ENCODE results near the gene TSC22D1. TPM values are rescaled to one million over a fixed set of nuclear protein-coding genes. Genes with fewer than 3 reads are reported as not detected.

TSC22D1 gene
- polyA plus RNA-seq, 1 donor from 2014 or later, result 4.0 TPM

DNA sequence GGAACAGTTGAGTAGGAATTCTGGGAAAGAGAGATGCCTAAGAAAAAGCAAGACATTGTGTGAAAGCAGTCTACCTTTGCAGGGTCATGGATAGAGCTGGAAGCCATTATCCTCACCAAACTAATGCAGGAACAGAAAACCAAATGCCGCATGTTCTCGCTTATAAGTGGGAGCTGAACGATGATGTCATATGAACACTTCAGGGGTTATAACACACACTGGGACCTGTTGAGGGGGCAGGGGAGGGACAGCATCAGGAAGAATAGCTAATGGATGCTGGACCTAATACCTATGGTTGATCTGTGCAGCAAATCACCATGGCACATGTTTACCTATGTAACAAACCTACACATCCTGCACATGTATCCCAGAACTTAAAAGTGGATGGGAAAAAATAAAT is 69.9 kb downstream of the TSC22D1 start:
- H3K9me3 Mint-ChIP-seq, result no peaks in the 10 kb centered on the region
- peaks cover 2% of the 10 kb centered on the region for H3K36me3 Mint-ChIP-seq
- no peak overlapping the region for H3K27ac Mint-ChIP-seq
- H3K27me3 Mint-ChIP-seq, result no peaks in the 10 kb centered on the region
- H3K4me1 Mint-ChIP-seq, result no peaks in the 10 kb centered on the region
- H3K4me3 Mint-ChIP-seq, result no peak overlapping the region

DNA sequence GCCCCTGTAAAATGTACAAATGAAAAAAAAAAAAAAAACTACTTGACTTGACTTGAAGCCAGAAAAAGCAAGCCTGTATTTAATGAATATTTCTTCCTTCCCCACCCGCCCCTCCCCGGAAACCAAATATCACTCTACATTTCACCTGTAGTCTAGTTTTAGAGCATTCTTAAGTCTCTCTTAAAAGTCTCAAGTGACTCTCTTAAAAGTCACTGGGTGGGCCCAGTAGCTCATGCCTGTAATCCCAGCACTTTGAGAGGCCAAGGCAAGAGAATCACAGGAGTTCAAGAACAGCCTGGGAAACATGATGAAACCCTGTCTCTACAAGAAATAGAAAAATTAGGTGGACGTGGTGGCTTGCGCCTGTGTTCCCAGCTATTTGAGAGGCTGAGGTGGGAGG is 72.0 kb downstream of the TSC22D1 start:
- Mint-ChIP-seq H3K27ac (no peak overlapping the region), H3K36me3 (peaks cover 2% of the 10 kb centered on the region), H3K9me3 (no peaks in the 10 kb centered on the region), H3K4me3 (no peak overlapping the region), H3K27me3 (no peaks in the 10 kb centered on the region), H3K4me1 (no peaks in the 10 kb centered on the region)

DNA sequence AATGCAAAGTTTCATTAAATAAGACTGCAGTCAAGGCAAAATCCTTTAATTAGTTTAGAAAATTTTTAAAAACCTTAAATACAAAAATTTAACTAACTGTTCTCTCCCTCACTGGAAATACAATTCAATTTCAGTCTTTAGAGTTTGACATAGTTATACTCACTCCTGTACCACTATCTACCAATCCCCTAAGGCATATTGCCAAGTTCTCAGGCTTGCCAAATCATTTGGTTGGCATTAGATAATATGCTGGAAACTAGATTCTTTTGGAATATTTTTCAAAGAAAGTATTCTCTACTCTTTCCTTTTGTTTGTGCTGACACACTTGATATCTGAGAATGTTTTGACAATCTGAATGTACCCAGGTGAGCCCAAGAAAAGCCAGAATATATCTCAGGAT is 77.2 kb downstream of the TSC22D1 start:
- Mint-ChIP-seq H3K4me3 (no peak overlapping the region), H3K27me3 (no peaks in the 10 kb centered on the region), H3K36me3 (peaks cover 4% of the 10 kb centered on the region), H3K4me1 (peaks cover 0 to 2% (median 0%) of the 10 kb centered on the region in 3 donors), H3K27ac (no peak overlapping the region), H3K9me3 (peaks cover 0 to 11% (median 8%) of the 10 kb centered on the region in 3 donors)

DNA sequence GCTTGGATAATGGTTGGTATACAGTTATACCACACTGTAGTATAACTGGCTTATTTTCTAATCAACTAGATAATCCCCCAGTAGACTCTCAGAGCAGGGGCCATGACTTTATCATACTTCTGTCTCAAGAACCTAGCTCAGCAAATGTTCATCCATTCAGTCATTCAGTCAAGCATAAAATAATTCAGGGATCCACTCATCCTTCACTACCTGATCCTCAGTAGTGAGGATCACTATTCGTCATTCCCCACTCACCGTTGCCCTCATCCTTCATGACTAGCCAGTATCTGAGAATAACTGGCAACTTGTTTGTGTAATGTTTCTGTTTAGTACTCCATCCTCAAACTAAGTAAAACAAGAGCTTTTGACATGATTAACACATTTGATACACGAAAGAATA is 77.6 kb downstream of the TSC22D1 start:
- Mint-ChIP-seq H3K36me3 (peaks cover 4% of the 10 kb centered on the region), H3K27me3 (no peaks in the 10 kb centered on the region), H3K9me3 (peaks cover 0 to 11% (median 8%) of the 10 kb centered on the region in 3 donors), H3K27ac (no peak overlapping the region), H3K4me3 (no peak overlapping the region), H3K4me1 (peaks cover 0 to 2% (median 0%) of the 10 kb centered on the region in 3 donors)

DNA sequence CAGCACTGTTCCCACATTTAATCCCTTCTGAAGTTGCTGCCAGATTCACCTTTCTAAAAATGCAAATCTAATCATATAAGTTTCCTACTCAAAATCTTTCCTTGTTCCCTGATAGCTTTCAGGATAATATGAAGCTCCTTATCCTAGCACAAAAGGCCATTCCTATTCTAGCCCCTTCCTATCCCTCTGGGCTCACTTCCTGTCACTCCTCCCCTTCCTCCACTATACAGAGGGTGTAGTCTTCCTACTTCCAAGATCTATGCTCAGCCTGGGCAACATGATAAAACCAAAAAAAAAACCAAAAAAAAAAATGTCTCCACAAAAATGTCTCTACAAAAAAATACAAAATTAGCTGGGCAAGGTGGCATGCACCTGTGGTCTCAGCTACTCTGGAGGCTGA is 78.3 kb downstream of the TSC22D1 start:
- Mint-ChIP-seq H3K4me1 (peaks cover 0 to 2% (median 0%) of the 10 kb centered on the region in 3 donors), H3K9me3 (peaks cover 0 to 11% (median 8%) of the 10 kb centered on the region in 3 donors), H3K27me3 (no peaks in the 10 kb centered on the region), H3K4me3 (no peak overlapping the region), H3K36me3 (peaks cover 4% of the 10 kb centered on the region), H3K27ac (no peak overlapping the region)

DNA sequence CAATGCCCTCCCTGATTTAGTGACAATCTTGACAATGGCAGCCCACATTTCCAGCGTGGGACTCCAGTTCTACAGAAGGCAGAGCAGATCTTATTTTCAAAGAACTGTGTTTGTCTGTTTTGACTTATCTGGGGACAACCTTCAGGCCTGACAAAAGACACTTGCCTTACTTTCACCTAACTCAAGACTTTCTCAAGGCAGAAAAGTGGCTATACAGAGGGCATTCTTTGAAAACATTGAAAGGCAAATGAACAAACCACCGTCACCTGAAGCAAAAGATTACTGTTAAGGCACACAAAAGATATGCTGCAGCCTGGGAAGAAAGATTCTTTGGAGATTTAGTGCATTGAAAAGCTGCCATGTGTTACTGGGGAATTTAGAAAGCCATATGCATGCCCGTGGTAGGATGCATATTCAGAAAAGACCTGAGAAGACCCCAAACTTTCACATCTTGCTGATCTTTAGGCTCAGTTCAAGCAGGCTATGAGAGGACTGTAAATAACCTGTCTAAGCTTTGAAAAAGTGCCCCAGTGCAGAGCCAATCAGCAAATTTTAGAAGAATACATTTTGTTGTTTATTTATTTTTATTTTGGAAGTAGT is 82.8 kb downstream of the TSC22D1 start:
- peaks cover 4% of the 10 kb centered on the region for H3K36me3 Mint-ChIP-seq
- H3K27ac Mint-ChIP-seq, result no peak overlapping the region
- H3K9me3 Mint-ChIP-seq, result peaks cover 0 to 11% (median 8%) of the 10 kb centered on the region in 3 donors
- H3K27me3 Mint-ChIP-seq, result no peaks in the 10 kb centered on the region
- H3K4me1 Mint-ChIP-seq, result peaks cover 0 to 2% (median 0%) of the 10 kb centered on the region in 3 donors
- no peak overlapping the region for H3K4me3 Mint-ChIP-seq

- H3K4me1 Mint-ChIP-seq, result peaks cover 4 to 10% (median 5%) of the 10 kb centered on the region in 3 donors
- H3K27ac Mint-ChIP-seq, result no peak overlapping the region
These were observed 86.4 kb downstream of the TSC22D1 start for GRCh38 chr13:44489751-44490150.

GRCh38 chr13:44487989-44488388 is 88.1 kb downstream of the TSC22D1 start:
- Mint-ChIP-seq H3K27me3 (no peaks in the 10 kb centered on the region), H3K27ac (no peak overlapping the region), H3K4me3 (no peak overlapping the region), H3K4me1 (peaks cover 13 to 24% (median 15%) of the 10 kb centered on the region in 3 donors), H3K36me3 (no peaks in the 10 kb centered on the region), H3K9me3 (no peaks in the 10 kb centered on the region)

More at GRCh38 chr13:44489751-44490150, 86.4 kb downstream of the TSC22D1 start:
- H3K36me3 Mint-ChIP-seq, result peaks cover 2% of the 10 kb centered on the region
- H3K9me3 Mint-ChIP-seq, result peaks cover 0 to 3% (median 3%) of the 10 kb centered on the region in 3 donors
- H3K4me3 Mint-ChIP-seq, result no peak overlapping the region
- H3K27me3 Mint-ChIP-seq, result no peaks in the 10 kb centered on the region

GRCh38 chr13:44484562-44485138 is 91.5 kb downstream of the TSC22D1 start:
- peaks cover 18 to 34% (median 20%) of the 10 kb centered on the region in 3 donors for H3K4me1 Mint-ChIP-seq
- H3K36me3 Mint-ChIP-seq, result peaks cover 2% of the 10 kb centered on the region
- H3K4me3 Mint-ChIP-seq, result peak overlapping the region in 2 of 4 donors; percentile 37 to 81
- no peaks in the 10 kb centered on the region for H3K9me3 Mint-ChIP-seq
- no peaks in the 10 kb centered on the region for H3K27me3 Mint-ChIP-seq
- H3K27ac Mint-ChIP-seq, result peak overlapping the region in 1 of 3 donors; percentile 76

- Mint-ChIP-seq H3K27ac (no peak overlapping the region), H3K36me3 (peaks cover 3% of the 10 kb centered on the region), H3K4me3 (no peak overlapping the region), H3K9me3 (no peaks in the 10 kb centered on the region), H3K4me1 (peaks cover 0 to 3% (median 0%) of the 10 kb centered on the region in 3 donors), H3K27me3 (no peaks in the 10 kb centered on the region)
These were observed 101.8 kb downstream of the TSC22D1 start for GRCh38 chr13:44474122-44474910.

GRCh38 chr13:44471686-44472085 is 104.4 kb downstream of the TSC22D1 start:
- Mint-ChIP-seq H3K9me3 (no peaks in the 10 kb centered on the region), H3K27ac (no peak overlapping the region), H3K4me1 (peaks cover 0 to 4% (median 0%) of the 10 kb centered on the region in 3 donors), H3K36me3 (peaks cover 3% of the 10 kb centered on the region), H3K27me3 (no peaks in the 10 kb centered on the region), H3K4me3 (no peak overlapping the region)

GRCh38 chr13:44470638-44471562 is 105.2 kb downstream of the TSC22D1 start:
- Mint-ChIP-seq H3K36me3 (peaks cover 3% of the 10 kb centered on the region), H3K4me3 (no peak overlapping the region), H3K9me3 (no peaks in the 10 kb centered on the region), H3K4me1 (peaks cover 0 to 4% (median 0%) of the 10 kb centered on the region in 3 donors), H3K27me3 (no peaks in the 10 kb centered on the region), H3K27ac (no peak overlapping the region)

- peaks cover 0 to 4% (median 0%) of the 10 kb centered on the region in 3 donors for H3K4me1 Mint-ChIP-seq
These were observed 107.3 kb downstream of the TSC22D1 start for GRCh38 chr13:44468874-44469273.

DNA sequence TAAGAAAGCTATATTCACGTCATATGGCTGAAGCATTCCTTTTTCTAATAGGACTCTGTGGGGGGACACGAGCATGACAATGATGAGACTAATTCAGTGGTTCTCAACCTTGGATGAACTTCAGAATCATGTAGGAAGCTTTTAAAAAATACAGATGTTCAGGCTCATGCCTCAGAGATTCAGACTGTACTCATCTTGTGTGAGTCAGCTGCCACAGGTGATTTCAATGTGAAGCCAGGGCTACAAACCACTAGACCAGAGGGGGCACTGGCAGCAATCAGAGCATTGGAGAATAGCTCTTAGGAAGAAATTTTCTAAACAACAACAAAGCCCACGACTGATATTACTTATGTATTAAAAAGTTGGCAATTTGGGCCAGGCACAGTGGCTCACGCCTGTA is 110.8 kb downstream of the TSC22D1 start:
- Mint-ChIP-seq H3K4me3 (no peak overlapping the region), H3K36me3 (peaks cover 3% of the 10 kb centered on the region), H3K9me3 (no peaks in the 10 kb centered on the region), H3K27me3 (no peaks in the 10 kb centered on the region), H3K27ac (no peak overlapping the region), H3K4me1 (peaks cover 0 to 4% (median 0%) of the 10 kb centered on the region in 3 donors)

More at GRCh38 chr13:44468874-44469273, 107.3 kb downstream of the TSC22D1 start:
- Mint-ChIP-seq H3K9me3 (no peaks in the 10 kb centered on the region), H3K27ac (peak overlapping the region in 1 of 3 donors; percentile 14), H3K27me3 (no peaks in the 10 kb centered on the region), H3K36me3 (peaks cover under 1% of the 10 kb centered on the region), H3K4me3 (no peak overlapping the region)

Data from IgD-negative memory B cell (primary cell).